H9 (cell line): ENCODE results near the gene ARHGAP8. TPM values are rescaled to one million over a fixed set of nuclear protein-coding genes. Genes with fewer than 3 reads are reported as not detected.

Source experiments
- DNase-seq: peaks from one replicate; pipeline ENCODE4 v3.0.0-alpha.2; 2017
- H2AFZ ChIP-seq: one replicate; pipeline ENCODE4 v1.6.1; 2013; ENCODE audit warnings: mild to moderate bottlenecking, low read length, control low read depth, moderate library complexity
- H2AK5ac ChIP-seq: 2 replicates; pipeline ENCODE4 v1.6.1; 2013; ENCODE audit warnings: low read length, control low read depth, mixed read lengths; ENCODE audit not compliant: insufficient read length
- H2BK120ac ChIP-seq: one replicate; pipeline ENCODE4 v1.6.1; 2013; ENCODE audit warnings: low read depth, mild to moderate bottlenecking, low read length, control low read depth, inconsistent platforms; ENCODE audit not compliant: poor library complexity, severe bottlenecking
- H2BK12ac ChIP-seq: 2 replicates; pipeline ENCODE4 v1.6.1; 2013; ENCODE audit warnings: low read length, control low read depth, mixed read lengths, low read depth; ENCODE audit not compliant: insufficient read length
- H2BK15ac ChIP-seq: 2 replicates; pipeline ENCODE4 v1.6.1; 2013; ENCODE audit warnings: low read depth, low read length, control low read depth
- H2BK20ac ChIP-seq: one replicate; pipeline ENCODE4 v1.6.1; 2013; ENCODE audit warnings: low read depth, mild to moderate bottlenecking, low read length, control low read depth, inconsistent platforms; ENCODE audit not compliant: poor library complexity, severe bottlenecking
- H2BK5ac ChIP-seq: 2 replicates; pipeline ENCODE4 v1.6.1; 2013; ENCODE audit warnings: low read length, control low read depth, mixed read lengths; ENCODE audit not compliant: insufficient read length
- H3K14ac ChIP-seq: 2 replicates; pipeline ENCODE4 v1.6.1; 2013; ENCODE audit warnings: low read length, control low read depth; ENCODE audit not compliant: insufficient read depth
- H3K18ac ChIP-seq: 2 replicates; pipeline ENCODE4 v1.6.1; 2013; ENCODE audit warnings: low read depth, mild to moderate bottlenecking, mixed read lengths, low read length, control low read depth; ENCODE audit not compliant: insufficient read length
- H3K23ac ChIP-seq: 2 replicates; pipeline ENCODE4 v1.6.1; 2013; ENCODE audit warnings: low read length, control low read depth, mixed read lengths, low read depth; ENCODE audit not compliant: insufficient read length
- H3K23me2 ChIP-seq: 2 replicates; pipeline ENCODE4 v1.6.1; 2013; ENCODE audit warnings: low read depth, mild to moderate bottlenecking, mixed read lengths, low read length, control low read depth; ENCODE audit not compliant: insufficient read length, poor library complexity, severe bottlenecking
- H3K27ac ChIP-seq: 2 replicates; pipeline ENCODE4 v1.5.1; 2013; ENCODE audit warnings: low read length, control low read depth, mixed read lengths, low read depth; ENCODE audit not compliant: insufficient read length
- H3K27me3 ChIP-seq: 2 replicates; pipeline ENCODE4 v1.6.1; 2013; ENCODE audit warnings: low read length, control low read depth, inconsistent platforms; ENCODE audit not compliant: insufficient read depth
- H3K4ac ChIP-seq: 2 replicates; pipeline ENCODE4 v1.6.1; 2013; ENCODE audit warnings: low read depth, mild to moderate bottlenecking, control low read depth, inconsistent platforms, low read length, moderate library complexity
- H3K4me1 ChIP-seq: 2 replicates; pipeline ENCODE4 v1.6.1; 2013; ENCODE audit warnings: low read length, control low read depth, inconsistent platforms; ENCODE audit not compliant: insufficient read depth
- H3K4me2 ChIP-seq: 2 replicates; pipeline ENCODE4 v1.6.1; 2013; ENCODE audit warnings: low read length, control low read depth, mixed read lengths; ENCODE audit not compliant: insufficient read length, insufficient read depth
- H3K56ac ChIP-seq: 2 replicates; pipeline ENCODE4 v1.6.1; 2013; ENCODE audit warnings: low read depth, mild to moderate bottlenecking, mixed read lengths, low read length, control low read depth; ENCODE audit not compliant: insufficient read length
- H3K79me1 ChIP-seq: 2 replicates; pipeline ENCODE4 v1.6.1; 2013; ENCODE audit warnings: low read depth, mild to moderate bottlenecking, moderate library complexity, low read length, control low read depth, inconsistent platforms; ENCODE audit not compliant: insufficient read depth, poor library complexity, severe bottlenecking
- H3K79me2 ChIP-seq: 2 replicates; pipeline ENCODE4 v1.6.1; 2013; ENCODE audit warnings: low read length, control low read depth, inconsistent platforms; ENCODE audit not compliant: insufficient read depth
- H3K9ac ChIP-seq: 2 replicates; pipeline ENCODE4 v1.6.1; 2013; ENCODE audit warnings: low read length, control low read depth, mixed read lengths; ENCODE audit not compliant: insufficient read length; ENCODE audit errors: extremely low read depth
- H3K9me3 ChIP-seq: one replicate; pipeline ENCODE4 v1.6.1; 2013; ENCODE audit warnings: low read depth, low read length, inconsistent platforms; ENCODE audit not compliant: control insufficient read depth
- H3T11ph ChIP-seq: one replicate; pipeline ENCODE4 v1.6.1; 2013; ENCODE audit warnings: mild to moderate bottlenecking, low read length, control low read depth, inconsistent platforms
- H4K20me1 ChIP-seq: one replicate; pipeline ENCODE4 v1.6.1; 2013; ENCODE audit not compliant: control insufficient read depth, insufficient read length, insufficient read depth
- H4K5ac ChIP-seq: 2 replicates; pipeline ENCODE4 v1.6.1; 2013; ENCODE audit warnings: low read depth, mild to moderate bottlenecking, mixed read lengths, low read length, control low read depth; ENCODE audit not compliant: insufficient read length
- H4K8ac ChIP-seq: replicated peaks from 2 replicates; pipeline ENCODE4 v1.6.1; 2013; ENCODE audit warnings: low read length, control low read depth, mixed read lengths, low read depth; ENCODE audit not compliant: insufficient read length
- H4K91ac ChIP-seq: 2 replicates; pipeline ENCODE4 v1.6.1; 2013; ENCODE audit warnings: low read depth, mild to moderate bottlenecking, moderate library complexity, mixed read lengths, low read length, control low read depth; ENCODE audit not compliant: insufficient read length
- H3K27ac Mint-ChIP-seq, 3 experiments: 2 replicates in 2 of 3; 3 replicates in 1 of 3; pipeline ENCODE4 v1.8.0; 2020 to 2021; ENCODE audit warnings: mixed read lengths in 3 of 3, mild to moderate bottlenecking in 1 of 3, moderate library complexity in 1 of 3
- H3K27me3 Mint-ChIP-seq: 2 replicates; pipeline ENCODE4 v1.8.0; 2021; ENCODE audit warnings: low read depth, mild to moderate bottlenecking, moderate library complexity, mixed read lengths
- H3K36me3 Mint-ChIP-seq, 3 experiments: 2 replicates in 2 of 3; 3 replicates in 1 of 3; pipeline ENCODE4 v1.8.0; 2020 to 2021; ENCODE audit warnings: low read depth in 3 of 3, mixed read lengths in 3 of 3; ENCODE audit not compliant: insufficient read depth in 1 of 3
- H3K4me1 Mint-ChIP-seq, 2 experiments: 2 replicates each; pipeline ENCODE4 v1.8.0; 2020; ENCODE audit warnings: mixed read lengths in 2 of 2
- H3K4me3 Mint-ChIP-seq, 2 experiments: 2 replicates in 1 of 2; 3 replicates in 1 of 2; pipeline ENCODE4 v1.8.0; 2020 to 2021; ENCODE audit warnings: mild to moderate bottlenecking in 2 of 2, mixed read lengths in 2 of 2, moderate library complexity in 1 of 2
- H3K9me3 Mint-ChIP-seq, 2 experiments: 2 replicates in 1 of 2; 3 replicates in 1 of 2; pipeline ENCODE4 v1.8.0; 2020; ENCODE audit warnings: mild to moderate bottlenecking in 2 of 2, mixed read lengths in 2 of 2, moderate library complexity in 1 of 2
- WGBS: extraction: QIAGEN DNeasy Blood & Tissue Kit; methylation state at CpG from one replicate; pipeline ENCODE4 v1.1.7; 2013; ENCODE audit warnings: missing lambda C conversion rate, low lambda C conversion rate, mixed read lengths; ENCODE audit not compliant: insufficient read length; ENCODE audit errors: extremely low coverage; 5-methylcytosine and 5-hydroxymethylcytosine counted together
- total RNA-seq: library from RNA; stranded (reverse); gene quantifications from 2 replicates; pipeline ENCODE4 v1.2.1, GENCODE V29; 2021
- TF ChIP-seq, protein P1 (sequence below): fragments of 200-600 bp; sonication (generic); conservative IDR thresholded peaks from 3 replicates; pipeline ENCODE4 v1.8.0; 2021; ENCODE audit warnings: antibody characterized with exemption, mild to moderate bottlenecking

The ARHGAP8 gene
- total RNA-seq, 1 experiment from 2014 or later, result 35.4 TPM

DNA sequence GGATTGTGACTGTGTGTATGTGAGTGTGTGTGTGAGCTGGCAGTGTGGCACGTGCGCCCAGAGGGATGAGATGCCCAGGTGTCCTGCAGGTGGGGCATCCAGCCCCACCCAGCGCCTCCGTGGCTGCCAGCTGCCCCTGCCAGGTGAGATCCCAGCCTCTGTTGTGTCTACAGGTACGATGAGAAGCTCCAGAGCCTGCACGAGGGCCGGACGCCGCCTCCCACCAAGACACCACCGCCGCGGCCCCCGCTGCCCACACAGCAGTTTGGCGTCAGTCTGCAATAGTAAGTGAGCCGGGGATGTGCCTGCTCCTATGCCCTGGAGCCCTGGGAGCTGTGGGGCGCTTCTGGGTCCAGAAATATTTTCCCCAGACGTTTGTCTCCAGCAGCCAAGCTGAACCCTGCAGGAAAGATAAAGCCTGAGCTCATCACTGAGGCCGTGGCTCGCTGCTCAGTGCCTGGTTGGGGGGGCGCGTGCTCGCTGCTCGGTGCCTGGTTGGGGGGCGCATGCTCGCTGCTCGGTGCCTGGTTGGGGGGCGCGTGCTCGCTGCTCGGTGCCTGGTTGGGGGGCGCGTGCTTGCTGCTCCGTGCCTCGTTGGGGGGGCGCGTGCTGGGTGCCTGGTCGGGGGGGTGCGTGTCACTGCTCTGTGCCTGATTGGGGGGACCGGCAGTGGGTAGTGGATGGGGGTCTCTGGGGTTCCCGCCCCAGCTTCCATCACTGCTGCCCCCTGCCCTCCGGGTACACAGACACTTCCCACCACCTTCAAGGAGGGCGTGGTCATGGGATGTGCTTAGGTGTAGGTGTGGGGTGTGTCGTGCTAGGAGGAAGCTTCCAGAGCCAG is 73.2 kb downstream of the ARHGAP8 start:
- no peak for DNase-seq
- no peak overlapping the region for H3K23ac ChIP-seq
- H2AFZ ChIP-seq, result no peak overlapping the region
- H2BK12ac ChIP-seq, result no peak overlapping the region
- H2AK5ac ChIP-seq, result no peak overlapping the region
- no peak overlapping the region for H4K91ac ChIP-seq
- H3K4me3 Mint-ChIP-seq, result no peak overlapping the region
- H2BK120ac ChIP-seq, result no peak overlapping the region
- no peak overlapping the region for H3K27ac ChIP-seq
- H3K14ac ChIP-seq, result no peak overlapping the region
- H2BK15ac ChIP-seq, result no peak overlapping the region
- no peaks in the 10 kb centered on the region for H3K23me2 ChIP-seq
- H3K27me3 Mint-ChIP-seq, result no peaks in the 10 kb centered on the region
- peaks cover 4 to 11% of the 10 kb centered on the region in 2 experiments for H3K4me1 Mint-ChIP-seq
- no peaks in the 10 kb centered on the region; a peak in 1 of 5 replicates for H3K9me3 Mint-ChIP-seq
- H3K36me3 Mint-ChIP-seq, result peaks cover 11 to 29% (median 24%) of the 10 kb centered on the region in 3 experiments; a peak in 6 of 7 replicates
- no peak overlapping the region for H2BK5ac ChIP-seq
- no peak overlapping the region for H3K4ac ChIP-seq
- no peak overlapping the region for H3K4me2 ChIP-seq
- no peaks in the 10 kb centered on the region for H3K9me3 ChIP-seq
- TF ChIP-seq, protein P1, sequence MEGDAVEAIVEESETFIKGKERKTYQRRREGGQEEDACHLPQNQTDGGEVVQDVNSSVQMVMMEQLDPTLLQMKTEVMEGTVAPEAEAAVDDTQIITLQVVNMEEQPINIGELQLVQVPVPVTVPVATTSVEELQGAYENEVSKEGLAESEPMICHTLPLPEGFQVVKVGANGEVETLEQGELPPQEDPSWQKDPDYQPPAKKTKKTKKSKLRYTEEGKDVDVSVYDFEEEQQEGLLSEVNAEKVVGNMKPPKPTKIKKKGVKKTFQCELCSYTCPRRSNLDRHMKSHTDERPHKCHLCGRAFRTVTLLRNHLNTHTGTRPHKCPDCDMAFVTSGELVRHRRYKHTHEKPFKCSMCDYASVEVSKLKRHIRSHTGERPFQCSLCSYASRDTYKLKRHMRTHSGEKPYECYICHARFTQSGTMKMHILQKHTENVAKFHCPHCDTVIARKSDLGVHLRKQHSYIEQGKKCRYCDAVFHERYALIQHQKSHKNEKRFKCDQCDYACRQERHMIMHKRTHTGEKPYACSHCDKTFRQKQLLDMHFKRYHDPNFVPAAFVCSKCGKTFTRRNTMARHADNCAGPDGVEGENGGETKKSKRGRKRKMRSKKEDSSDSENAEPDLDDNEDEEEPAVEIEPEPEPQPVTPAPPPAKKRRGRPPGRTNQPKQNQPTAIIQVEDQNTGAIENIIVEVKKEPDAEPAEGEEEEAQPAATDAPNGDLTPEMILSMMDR, result no peak
- H3T11ph ChIP-seq, result no peak overlapping the region
- H3K56ac ChIP-seq, result no peak overlapping the region
- no peaks in the 10 kb centered on the region for H4K20me1 ChIP-seq
- H3K9ac ChIP-seq, result no peak overlapping the region
- no peak overlapping the region; a peak in 1 of 7 replicates for H3K27ac Mint-ChIP-seq
- no peaks in the 10 kb centered on the region for H3K79me1 ChIP-seq
- H4K5ac ChIP-seq, result no peak overlapping the region
- H3K4me1 ChIP-seq, result no peaks in the 10 kb centered on the region
- H4K8ac ChIP-seq, result no peak overlapping the region
- H2BK20ac ChIP-seq, result no peak overlapping the region
- no peaks in the 10 kb centered on the region for H3K27me3 ChIP-seq
- H3K79me2 ChIP-seq, result no peaks in the 10 kb centered on the region
- no peak overlapping the region for H3K18ac ChIP-seq
- no CpG with 5 or more reads among the region's 43 CpGs for WGBS
